BJ (cell line): ENCODE data around the gene TMEM255A. TPM values are rescaled to one million over a fixed set of nuclear protein-coding genes. Genes with fewer than 3 reads are reported as not detected.

ENCODE experiments used
- CTCF ChIA-PET: fragments of 350-600 bp; formaldehyde crosslinking; extraction: SDS; loops from one replicate; lab custom pipeline; 2021; ENCODE audit warnings: antibody characterized with exemption, inconsistent platforms; lab: Yijun Ruan, JAX
- POLR2A ChIA-PET: fragments of 300-600 bp; sonication (Branson Sonifier 250); formaldehyde crosslinking; extraction: SDS; loops from one replicate; lab custom pipeline; 2021; ENCODE audit warnings: antibody characterized with exemption; lab: Charles Lee
- DNase-seq: peaks from one replicate; pipeline ENCODE4 v3.0.0-alpha.2; 2011; ENCODE audit warnings: low read depth
- H3K27me3 ChIP-seq: 2 replicates; pipeline ENCODE4 v1.6.0; 2011; ENCODE audit warnings: low read length; ENCODE audit not compliant: control insufficient read depth, insufficient read depth
- H3K36me3 ChIP-seq: 2 replicates; pipeline ENCODE4 v1.5.1; 2011; ENCODE audit warnings: low read length; ENCODE audit not compliant: control insufficient read depth, insufficient read depth
- H3K4me3 ChIP-seq: 2 replicates; pipeline ENCODE4 v1.5.1; 2011; ENCODE audit warnings: low read depth, mild to moderate bottlenecking, control low read depth, low read length
- polyA plus RNA-seq: library from polyadenylated mRNA; depleted of rRNA; stranded (reverse); fragments of >200 nt; gene quantifications from 2 replicates; pipeline ENCODE4 v1.2.3, GENCODE V29; 2011
- TF ChIP-seq, protein P1 (sequence below): IDR thresholded peaks from 2 replicates; pipeline ENCODE4 v1.5.1; 2011; ENCODE audit warnings: low read depth, mild to moderate bottlenecking, control low read depth, inconsistent platforms, low read length, moderate library complexity; ENCODE audit not compliant: insufficient read depth

Gene TMEM255A
- polyA plus RNA-seq, 1 experiment: 0.10 TPM

DNA sequence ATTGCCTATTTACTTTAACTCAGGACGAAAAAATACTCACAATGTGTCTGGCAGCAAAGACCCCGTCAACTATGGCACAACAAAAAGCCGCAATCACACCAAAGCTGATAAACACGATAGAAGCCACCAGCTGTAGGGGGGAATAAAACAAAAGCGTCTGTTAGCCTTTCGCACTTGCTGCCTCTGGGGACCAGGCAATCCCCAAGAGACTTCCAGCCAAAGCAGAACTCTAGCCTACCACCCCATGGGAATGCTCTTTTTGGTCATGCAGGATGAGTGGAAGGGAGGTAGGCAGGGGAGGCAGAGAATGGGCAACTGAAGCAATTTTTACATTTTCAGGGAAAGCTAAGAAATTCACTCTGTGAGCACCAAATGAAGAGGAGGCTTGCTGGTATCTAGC, 20.1 kb downstream of the TMEM255A start:
- CTCF ChIA-PET: no interaction called here
- no peak for DNase-seq
- Histone ChIP-seq H3K36me3 (no peaks in the 10 kb centered on the region), H3K27me3 (no peaks in the 10 kb centered on the region), H3K4me3 (no peak overlapping the region)
- POLR2A ChIA-PET: no interaction called here
- TF ChIP-seq, protein P1, sequence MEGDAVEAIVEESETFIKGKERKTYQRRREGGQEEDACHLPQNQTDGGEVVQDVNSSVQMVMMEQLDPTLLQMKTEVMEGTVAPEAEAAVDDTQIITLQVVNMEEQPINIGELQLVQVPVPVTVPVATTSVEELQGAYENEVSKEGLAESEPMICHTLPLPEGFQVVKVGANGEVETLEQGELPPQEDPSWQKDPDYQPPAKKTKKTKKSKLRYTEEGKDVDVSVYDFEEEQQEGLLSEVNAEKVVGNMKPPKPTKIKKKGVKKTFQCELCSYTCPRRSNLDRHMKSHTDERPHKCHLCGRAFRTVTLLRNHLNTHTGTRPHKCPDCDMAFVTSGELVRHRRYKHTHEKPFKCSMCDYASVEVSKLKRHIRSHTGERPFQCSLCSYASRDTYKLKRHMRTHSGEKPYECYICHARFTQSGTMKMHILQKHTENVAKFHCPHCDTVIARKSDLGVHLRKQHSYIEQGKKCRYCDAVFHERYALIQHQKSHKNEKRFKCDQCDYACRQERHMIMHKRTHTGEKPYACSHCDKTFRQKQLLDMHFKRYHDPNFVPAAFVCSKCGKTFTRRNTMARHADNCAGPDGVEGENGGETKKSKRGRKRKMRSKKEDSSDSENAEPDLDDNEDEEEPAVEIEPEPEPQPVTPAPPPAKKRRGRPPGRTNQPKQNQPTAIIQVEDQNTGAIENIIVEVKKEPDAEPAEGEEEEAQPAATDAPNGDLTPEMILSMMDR: no peak

DNA sequence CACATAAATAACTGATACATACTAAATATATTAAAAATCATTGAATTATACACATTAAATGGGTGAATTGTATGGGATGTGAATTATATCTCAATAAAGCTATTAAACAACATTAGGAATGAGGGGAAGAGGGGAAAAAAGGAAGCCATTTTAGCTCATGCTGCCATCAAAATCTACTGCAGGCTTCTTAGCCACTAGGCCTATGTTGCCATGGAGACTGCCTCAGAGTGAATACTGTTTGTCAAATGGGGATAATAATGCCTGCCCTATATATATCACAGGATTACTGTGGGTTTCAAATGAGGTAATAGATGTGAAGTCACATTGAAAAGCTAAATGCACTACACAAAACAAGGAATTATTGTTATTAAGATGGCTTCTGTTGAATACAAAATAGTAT, 21.2 kb downstream of the TMEM255A start:
- CTCF ChIA-PET: no interaction called here
- H3K36me3 ChIP-seq: no peaks in the 10 kb centered on the region
- TF ChIP-seq, protein P1: no peak

DNA sequence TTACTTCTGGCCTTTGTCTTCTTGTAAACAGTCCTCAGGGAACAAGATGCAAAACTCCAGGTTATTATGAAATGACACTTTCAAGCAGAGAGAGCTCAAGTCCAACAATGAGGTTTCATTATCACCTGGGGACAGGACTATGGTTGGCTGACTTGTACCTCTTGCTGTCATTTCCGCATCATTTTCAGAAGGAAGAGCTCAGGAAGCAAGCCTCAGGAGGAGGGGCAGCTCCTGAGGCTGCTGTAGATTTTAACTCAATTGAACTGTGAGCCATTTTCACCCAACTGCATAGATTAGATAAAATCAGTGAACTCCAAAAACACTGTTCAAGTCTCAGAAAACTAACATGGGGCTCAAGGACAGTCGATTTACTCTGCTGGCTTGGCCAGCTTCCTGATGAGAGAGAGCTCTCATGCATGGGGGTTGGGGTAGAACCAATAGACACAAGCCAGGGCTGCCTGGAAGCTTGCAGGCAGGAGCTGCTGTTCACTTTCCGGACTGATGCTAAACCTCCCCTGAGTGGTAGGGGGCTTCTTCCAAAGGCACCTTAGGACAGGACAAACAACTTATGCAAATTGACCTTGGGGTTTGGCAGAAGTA, 23.6 kb downstream of the TMEM255A start:
- DNase-seq: no peak
- TF ChIP-seq, protein P1: no peak
- Histone ChIP-seq H3K4me3 (no peak overlapping the region), H3K27me3 (no peaks in the 10 kb centered on the region), H3K36me3 (no peaks in the 10 kb centered on the region)
- POLR2A ChIA-PET: no interaction called here
- CTCF ChIA-PET: no interaction called here

More for the DNA sequence above, 21.2 kb downstream of the TMEM255A start:
- no peak overlapping the region for H3K4me3 ChIP-seq
- POLR2A ChIA-PET: no interaction called here
- H3K27me3 ChIP-seq: no peaks in the 10 kb centered on the region
- DNase-seq: no peak

DNA sequence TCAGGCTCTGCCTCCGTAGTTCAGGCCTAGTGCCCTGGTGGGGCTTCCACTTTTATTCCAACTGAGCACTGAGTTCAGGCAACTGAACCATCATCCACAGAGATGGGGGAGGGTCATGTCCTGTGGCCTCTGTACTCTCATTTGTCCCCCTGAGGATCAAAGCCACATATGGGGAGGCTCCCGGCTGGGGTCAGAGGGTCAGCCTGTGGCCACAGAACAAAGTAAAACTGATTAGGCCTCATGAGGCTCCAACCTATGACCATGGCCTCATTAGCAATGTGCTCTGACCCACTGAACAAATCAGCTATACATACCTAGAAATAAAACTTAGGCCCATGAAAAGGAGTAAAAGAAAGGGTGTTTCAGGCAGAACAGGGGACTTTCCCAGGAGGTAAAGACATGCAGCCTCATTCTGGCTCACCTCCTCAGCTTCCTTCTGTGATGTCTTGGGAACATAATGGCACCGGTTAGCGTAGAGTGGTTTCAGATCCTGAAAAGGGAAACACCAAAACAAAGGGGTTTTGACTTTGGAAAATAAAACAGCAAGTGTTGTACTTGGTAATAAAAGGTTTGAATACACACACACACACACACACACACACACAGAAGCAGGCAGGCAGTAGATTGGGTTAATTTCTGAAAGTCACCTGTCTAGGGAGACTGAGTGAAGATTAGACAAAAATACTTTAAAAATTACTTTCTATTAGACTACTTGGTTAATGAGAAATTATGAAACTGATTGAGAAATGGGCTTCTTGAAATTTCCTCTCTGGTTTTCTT, 24.3 kb downstream of the TMEM255A start:
- CTCF ChIA-PET: no interaction called here
- POLR2A ChIA-PET: no interaction called here
- Histone ChIP-seq H3K27me3 (no peaks in the 10 kb centered on the region), H3K4me3 (no peak overlapping the region), H3K36me3 (no peaks in the 10 kb centered on the region)
- DNase-seq: no peak
- TF ChIP-seq, protein P1: no peak

DNA sequence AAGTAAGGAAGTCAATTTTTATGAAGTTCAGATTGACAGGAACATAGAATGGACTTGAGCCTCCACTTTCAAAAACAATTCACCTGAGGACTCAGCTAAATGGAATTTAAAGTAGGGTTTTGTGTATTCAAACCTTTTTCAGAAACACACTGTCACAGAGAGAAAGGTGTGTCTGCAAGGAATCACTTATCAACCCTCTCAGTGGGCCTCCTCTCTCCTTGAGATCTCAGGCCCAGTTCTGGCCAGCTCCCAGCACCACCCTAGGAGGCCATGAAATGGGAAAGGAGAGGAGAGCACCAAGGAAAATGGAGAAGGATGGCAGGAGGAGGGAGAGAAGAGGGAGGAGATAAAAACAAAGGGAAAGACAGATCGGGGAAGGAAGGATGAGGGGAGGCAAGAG, 28.6 kb downstream of the TMEM255A start:
- POLR2A ChIA-PET: no interaction called here
- TF ChIP-seq, protein P1: no peak
- CTCF ChIA-PET: no interaction called here

More for the DNA sequence above, 28.6 kb downstream of the TMEM255A start:
- Histone ChIP-seq H3K27me3 (no peaks in the 10 kb centered on the region), H3K36me3 (no peaks in the 10 kb centered on the region), H3K4me3 (no peak overlapping the region)
- no peak for DNase-seq
